Measurements from ENCODE around the gene TM7SF3. TPM values are rescaled to one million over a fixed set of nuclear protein-coding genes. Genes with fewer than 3 reads are reported as not detected.

Gene TM7SF3
- total and polyA plus RNA-seq, 2 donors (not counting 1 experiment from before 2014, with no cell fraction given), result 85.3 to 156 TPM

- no peaks in the 10 kb centered on the region for H3K79me2 ChIP-seq (ENCODE audit: control insufficient read depth, insufficient read depth, low read length)
- no peak overlapping the region for H3K9ac ChIP-seq (ENCODE audit: insufficient read depth, low read length)
- no peak overlapping the region for H3K4me3 ChIP-seq (replicated peaks in 1 of 4; ENCODE audit: control extremely low read depth in 1 of 4, insufficient read depth in 1 of 4, low read depth in 3 of 4, low read length in 4 of 4)
- DNase-seq (ENCODE audit: low read depth in 2 of 2), result peak; percentile 16 to 17
- no peaks in the 10 kb centered on the region for H3K36me3 ChIP-seq (ENCODE audit: control insufficient read depth, insufficient read depth, low read length)
- no peak overlapping the region for H2AFZ ChIP-seq (ENCODE audit: low read length)
- H3K9me3 ChIP-seq (ENCODE audit: control insufficient read depth, insufficient read depth, low read depth, low read length), result no peaks in the 10 kb centered on the region
- no peak overlapping the region for H3K4me2 ChIP-seq (ENCODE audit: extremely low read depth, insufficient read depth, low read length)
- H3K4me1 ChIP-seq (ENCODE audit: control insufficient read depth, extremely low read depth, insufficient read depth, low read length), result no peaks in the 10 kb centered on the region
- no peaks in the 10 kb centered on the region for H4K20me1 ChIP-seq (ENCODE audit: control insufficient read depth, extremely low read depth, insufficient read depth, low read length)
- no peaks in the 10 kb centered on the region for H3K27me3 ChIP-seq (ENCODE audit: control insufficient read depth, insufficient read depth, low read length)
- TF ChIP-seq, protein P1, sequence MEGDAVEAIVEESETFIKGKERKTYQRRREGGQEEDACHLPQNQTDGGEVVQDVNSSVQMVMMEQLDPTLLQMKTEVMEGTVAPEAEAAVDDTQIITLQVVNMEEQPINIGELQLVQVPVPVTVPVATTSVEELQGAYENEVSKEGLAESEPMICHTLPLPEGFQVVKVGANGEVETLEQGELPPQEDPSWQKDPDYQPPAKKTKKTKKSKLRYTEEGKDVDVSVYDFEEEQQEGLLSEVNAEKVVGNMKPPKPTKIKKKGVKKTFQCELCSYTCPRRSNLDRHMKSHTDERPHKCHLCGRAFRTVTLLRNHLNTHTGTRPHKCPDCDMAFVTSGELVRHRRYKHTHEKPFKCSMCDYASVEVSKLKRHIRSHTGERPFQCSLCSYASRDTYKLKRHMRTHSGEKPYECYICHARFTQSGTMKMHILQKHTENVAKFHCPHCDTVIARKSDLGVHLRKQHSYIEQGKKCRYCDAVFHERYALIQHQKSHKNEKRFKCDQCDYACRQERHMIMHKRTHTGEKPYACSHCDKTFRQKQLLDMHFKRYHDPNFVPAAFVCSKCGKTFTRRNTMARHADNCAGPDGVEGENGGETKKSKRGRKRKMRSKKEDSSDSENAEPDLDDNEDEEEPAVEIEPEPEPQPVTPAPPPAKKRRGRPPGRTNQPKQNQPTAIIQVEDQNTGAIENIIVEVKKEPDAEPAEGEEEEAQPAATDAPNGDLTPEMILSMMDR (conservative IDR thresholded peaks at IDR 0.05 in 1 of 2, IDR thresholded peaks at IDR 0.05 in 1 of 2; ENCODE audit: low read depth in 1 of 2, low read length in 2 of 2), result no peak
- TF ChIP-seq EZH2 (IDR thresholded peaks at IDR 0.05; ENCODE audit: low read length, missing control alignments), result no peak
- no peak overlapping the region for H3K27ac ChIP-seq (ENCODE audit: insufficient read depth, low read length)
Observed at GRCh38 chr12:26987634-26988424, 26.4 kb downstream of the TM7SF3 start.

DNA sequence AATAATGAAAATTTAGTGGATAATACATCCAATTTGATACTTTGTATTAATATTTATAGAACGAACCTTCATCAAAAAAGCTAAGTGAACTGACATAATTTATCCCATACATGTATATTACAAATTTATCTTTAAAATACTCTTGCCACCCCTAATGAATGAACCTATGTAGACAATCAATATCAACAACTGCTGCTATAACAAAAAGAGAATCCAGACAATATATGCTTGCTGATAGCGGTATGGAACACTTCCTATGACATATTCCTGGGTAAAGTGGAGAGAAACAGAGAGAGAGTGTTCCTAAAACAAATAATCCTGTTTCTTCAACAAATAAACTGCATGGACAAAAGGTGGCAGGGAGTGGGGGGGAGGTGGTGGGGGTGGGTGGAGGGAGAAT is 31.3 kb downstream of the TM7SF3 start:
- Histone ChIP-seq H3K79me2 (ENCODE audit: control insufficient read depth, insufficient read depth, low read length) (no peaks in the 10 kb centered on the region), H3K27ac (ENCODE audit: insufficient read depth, low read length) (no peak overlapping the region), H3K36me3 (ENCODE audit: control insufficient read depth, insufficient read depth, low read length) (no peaks in the 10 kb centered on the region), H3K9ac (ENCODE audit: insufficient read depth, low read length) (no peak overlapping the region), H3K4me1 (ENCODE audit: control insufficient read depth, extremely low read depth, insufficient read depth, low read length) (no peaks in the 10 kb centered on the region), H3K4me2 (ENCODE audit: extremely low read depth, insufficient read depth, low read length) (no peak overlapping the region), H3K9me3 (ENCODE audit: control insufficient read depth, insufficient read depth, low read depth, low read length) (no peaks in the 10 kb centered on the region), H3K27me3 (ENCODE audit: control insufficient read depth, insufficient read depth, low read length) (no peaks in the 10 kb centered on the region), H4K20me1 (ENCODE audit: control insufficient read depth, extremely low read depth, insufficient read depth, low read length) (no peaks in the 10 kb centered on the region), H3K4me3 (replicated peaks in 1 of 4; ENCODE audit: control extremely low read depth in 1 of 4, insufficient read depth in 1 of 4, low read depth in 3 of 4, low read length in 4 of 4) (no peak overlapping the region), H2AFZ (ENCODE audit: low read length) (no peak overlapping the region)
- no peak for DNase-seq (ENCODE audit: low read depth in 2 of 2)
- TF ChIP-seq, protein P1 (conservative IDR thresholded peaks at IDR 0.05 in 1 of 2, IDR thresholded peaks at IDR 0.05 in 1 of 2; ENCODE audit: low read depth in 1 of 2, low read length in 2 of 2), result no peak
- TF ChIP-seq EZH2 (IDR thresholded peaks at IDR 0.05; ENCODE audit: low read length, missing control alignments), result no peak

- no peaks in the 10 kb centered on the region for H4K20me1 ChIP-seq (ENCODE audit: control insufficient read depth, extremely low read depth, insufficient read depth, low read length)
- no peak for DNase-seq (ENCODE audit: low read depth in 2 of 2)
- H3K4me3 ChIP-seq (replicated peaks in 1 of 4; ENCODE audit: control extremely low read depth in 1 of 4, insufficient read depth in 1 of 4, low read depth in 3 of 4, low read length in 4 of 4), result no peak overlapping the region
- no peak overlapping the region for H2AFZ ChIP-seq (ENCODE audit: low read length)
- H3K9ac ChIP-seq (ENCODE audit: insufficient read depth, low read length), result no peak overlapping the region
- TF ChIP-seq EZH2 (IDR thresholded peaks at IDR 0.05; ENCODE audit: low read length, missing control alignments), result no peak
- TF ChIP-seq, protein P1 (conservative IDR thresholded peaks at IDR 0.05 in 1 of 2, IDR thresholded peaks at IDR 0.05 in 1 of 2; ENCODE audit: low read depth in 1 of 2, low read length in 2 of 2), result no peak
- no peaks in the 10 kb centered on the region for H3K27me3 ChIP-seq (ENCODE audit: control insufficient read depth, insufficient read depth, low read length)
- no peaks in the 10 kb centered on the region for H3K9me3 ChIP-seq (ENCODE audit: control insufficient read depth, insufficient read depth, low read depth, low read length)
- no peaks in the 10 kb centered on the region for H3K4me1 ChIP-seq (ENCODE audit: control insufficient read depth, extremely low read depth, insufficient read depth, low read length)
- H3K4me2 ChIP-seq (ENCODE audit: extremely low read depth, insufficient read depth, low read length), result no peak overlapping the region
- no peak overlapping the region for H3K27ac ChIP-seq (ENCODE audit: insufficient read depth, low read length)
- H3K36me3 ChIP-seq (ENCODE audit: control insufficient read depth, insufficient read depth, low read length), result no peaks in the 10 kb centered on the region
- no peaks in the 10 kb centered on the region for H3K79me2 ChIP-seq (ENCODE audit: control insufficient read depth, insufficient read depth, low read length)
Observed at GRCh38 chr12:26979733-26980132, 34.5 kb downstream of the TM7SF3 start.

Measured in fibroblast of lung (primary cell).